ENCODE results near the gene GPR61.

GRCh38 chr1:109530457-109531087 lies 9.1 kb upstream of the GPR61 start:
- TF ChIP-seq CTCF (conservative IDR thresholded peaks at IDR 0.05; ENCODE audit: low read depth, low read length): no peak
- no peak for TF ChIP-seq EZH2phosphoT487 (IDR thresholded peaks at IDR 0.05; ENCODE audit: borderline replicate concordance, low read length)
- no peak for TF ChIP-seq EZH2 (IDR thresholded peaks at IDR 0.05; ENCODE audit: low read length, unreplicated experiment)

Data from PC-3 (cell line).